HG02943 (cell line): ENCODE data around the gene SHROOM3.

ENCODE experiments used
- ATAC-seq: cut with Tn5 transposase; IDR thresholded peaks from one replicate; pipeline ENCODE4 v1.9.1; 2021; ENCODE audit warnings: mild to moderate bottlenecking, low read depth, moderate library complexity; ENCODE audit not compliant: unreplicated experiment

SHROOM3 gene

DNA sequence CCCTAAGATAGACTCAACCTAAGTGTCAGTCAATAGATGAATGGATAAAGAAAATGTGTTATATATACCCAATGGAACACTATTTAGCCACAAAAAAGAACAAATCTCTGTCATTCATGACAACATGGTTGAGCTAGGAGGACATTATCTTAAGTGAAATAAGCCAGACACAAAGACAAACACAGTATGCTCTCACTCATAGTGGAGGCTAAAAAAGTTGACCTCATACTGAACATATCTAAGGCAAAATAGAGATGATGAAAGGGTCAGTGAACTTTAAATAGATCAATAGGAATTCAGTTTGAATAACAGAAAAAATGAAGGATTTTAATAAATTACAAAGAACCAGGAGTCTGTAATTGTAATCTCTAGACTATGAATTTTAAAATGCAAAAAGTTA is 356.4 kb downstream of the SHROOM3 start:
- no peak for ATAC-seq

GRCh38 chr4:76792418-76792817 is 357.4 kb downstream of the SHROOM3 start:
- ATAC-seq = no peak

DNA sequence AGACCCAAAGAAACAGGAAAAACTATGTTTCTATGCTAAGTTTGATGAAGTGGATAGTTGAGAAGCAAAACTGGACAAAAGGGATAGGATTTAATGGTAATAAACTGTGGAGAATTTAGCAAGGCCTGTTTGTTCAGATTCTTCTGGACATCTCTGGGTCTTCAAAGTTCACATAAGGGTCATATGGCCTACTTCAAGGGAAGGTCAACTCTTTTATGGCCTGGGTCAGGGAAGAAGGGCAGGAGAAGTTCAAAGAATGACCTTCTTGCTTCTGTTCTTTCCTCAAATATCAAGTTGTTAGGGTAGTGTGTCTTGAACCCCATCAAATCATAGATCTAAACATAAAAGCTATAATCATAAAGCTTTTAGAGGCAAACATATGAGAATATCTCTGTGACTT is 360.2 kb downstream of the SHROOM3 start:
- ATAC-seq = no peak

DNA sequence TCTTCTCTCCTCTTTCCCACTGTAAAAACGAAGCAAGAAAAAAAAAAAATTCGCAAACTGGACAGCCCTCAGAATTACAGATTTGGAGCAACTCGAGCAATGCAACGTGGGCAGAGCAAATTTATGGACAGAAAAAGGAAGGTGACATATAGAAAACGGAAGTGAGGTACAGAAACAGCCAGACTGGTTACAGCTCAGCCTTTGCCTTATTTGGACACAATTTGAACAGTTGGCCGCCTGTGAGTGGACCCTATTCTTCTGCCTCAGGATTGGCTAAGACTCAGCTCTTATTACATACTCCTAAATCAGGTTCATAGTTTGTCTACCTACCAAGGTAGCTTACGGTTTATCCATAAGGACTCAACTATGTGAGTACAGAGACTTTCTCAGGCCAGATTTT is 364.1 kb downstream of the SHROOM3 start:
- no peak for ATAC-seq

- no peak for ATAC-seq
These were observed 364.7 kb downstream of the SHROOM3 start for GRCh38 chr4:76799718-76800117.

- no peak for ATAC-seq
These were observed 365.9 kb downstream of the SHROOM3 start for GRCh38 chr4:76800902-76801301.

GRCh38 chr4:76801621-76802235 is 366.7 kb downstream of the SHROOM3 start:
- ATAC-seq = no peak

DNA sequence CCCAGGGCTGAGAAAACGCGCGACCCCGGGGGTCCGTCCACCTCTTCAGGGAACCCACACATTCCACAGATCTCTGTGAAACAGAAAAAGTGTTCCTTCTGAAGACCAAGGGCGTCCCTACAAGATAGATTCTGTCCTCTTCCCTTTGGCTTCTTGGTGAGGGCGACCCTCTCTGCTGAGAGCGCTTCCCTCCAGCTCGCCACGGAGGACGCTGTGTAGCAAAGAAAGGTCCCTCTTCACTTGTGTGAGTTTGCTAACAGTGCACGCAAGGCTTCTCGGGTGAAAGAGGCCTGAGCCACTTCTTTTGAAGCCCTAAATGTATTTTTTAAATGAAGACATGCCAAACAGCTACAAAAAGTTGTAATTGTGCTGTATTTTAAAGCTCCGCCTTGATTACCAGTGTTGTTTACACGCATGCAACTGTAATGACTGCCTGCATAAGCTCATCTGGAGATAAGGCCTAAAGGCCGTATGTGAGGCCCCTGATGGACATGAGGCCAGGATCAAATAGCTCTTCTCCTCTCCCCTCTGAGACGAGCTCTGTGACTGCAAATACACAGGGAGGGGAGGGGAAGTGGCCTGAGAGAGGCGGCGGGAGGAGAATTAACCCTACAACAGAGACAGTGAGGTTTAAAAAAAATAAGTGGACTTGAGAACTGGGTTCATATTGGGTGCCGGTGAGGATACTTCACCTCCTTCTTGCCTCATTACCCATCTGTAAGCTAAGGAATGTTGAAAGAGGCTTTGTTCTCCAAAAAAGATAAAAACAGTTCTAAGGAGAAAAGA is 367.4 kb downstream of the SHROOM3 start:
- no peak for ATAC-seq

DNA sequence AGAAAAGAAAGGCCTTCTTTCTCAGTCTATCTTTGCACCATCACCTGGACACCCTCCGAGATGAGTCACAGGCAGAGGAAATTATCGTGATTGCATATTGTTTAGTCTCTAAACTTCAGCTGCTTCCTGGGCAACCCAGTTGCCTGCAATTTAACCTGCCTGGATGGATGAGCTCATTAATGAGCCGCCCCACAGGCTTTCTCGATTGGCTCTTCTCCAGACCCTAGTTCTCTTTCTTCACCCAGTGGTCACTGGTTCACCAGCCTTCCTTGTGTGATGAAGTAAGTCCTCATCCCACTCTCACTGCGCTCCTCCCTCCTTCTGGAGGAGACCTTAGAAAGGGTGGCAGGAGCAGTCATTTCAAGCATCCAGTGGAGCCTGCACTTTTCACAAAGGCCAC is 368.5 kb downstream of the SHROOM3 start:
- ATAC-seq = no peak

DNA sequence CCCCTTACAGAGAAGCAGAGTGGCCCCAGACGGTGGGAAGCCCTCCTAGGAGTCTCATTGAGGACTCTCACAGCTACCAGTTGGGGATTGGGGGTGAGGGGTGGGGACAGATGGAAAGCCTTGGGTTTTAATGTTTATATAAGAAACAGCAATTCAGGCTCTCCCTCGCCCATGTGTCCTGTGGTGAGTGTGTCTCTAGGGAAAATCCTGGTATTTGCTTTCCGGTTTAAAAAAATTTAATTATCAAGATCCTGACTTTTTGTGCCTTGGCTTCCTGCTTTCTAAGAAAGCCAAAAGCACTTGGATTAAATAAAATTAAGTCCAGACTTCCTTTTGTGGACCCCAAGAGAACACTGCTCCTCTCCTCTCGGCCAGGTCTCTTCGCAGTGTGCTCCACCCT is 369.1 kb downstream of the SHROOM3 start:
- ATAC-seq = no peak

GRCh38 chr4:76806346-76806745 is 371.3 kb downstream of the SHROOM3 start:
- no peak for ATAC-seq

DNA sequence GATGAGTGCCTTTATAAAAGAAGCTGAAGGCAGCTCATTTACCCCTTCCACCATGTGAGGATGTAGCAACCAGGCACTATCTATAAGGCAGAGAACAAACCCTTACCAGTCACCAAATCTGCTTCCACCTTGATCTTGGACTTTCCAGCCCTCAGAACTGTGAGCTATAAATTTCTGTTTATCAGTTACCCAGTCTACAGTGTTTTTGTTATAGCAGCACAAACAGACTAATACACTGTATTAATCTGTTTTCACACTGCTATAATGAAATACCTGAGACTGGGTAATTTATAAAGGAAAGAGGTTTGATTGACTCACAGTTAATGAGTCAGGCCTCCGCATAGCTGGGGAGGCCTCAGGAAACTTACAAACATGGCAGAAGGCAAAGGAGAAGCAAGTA is 371.7 kb downstream of the SHROOM3 start:
- no peak for ATAC-seq

DNA sequence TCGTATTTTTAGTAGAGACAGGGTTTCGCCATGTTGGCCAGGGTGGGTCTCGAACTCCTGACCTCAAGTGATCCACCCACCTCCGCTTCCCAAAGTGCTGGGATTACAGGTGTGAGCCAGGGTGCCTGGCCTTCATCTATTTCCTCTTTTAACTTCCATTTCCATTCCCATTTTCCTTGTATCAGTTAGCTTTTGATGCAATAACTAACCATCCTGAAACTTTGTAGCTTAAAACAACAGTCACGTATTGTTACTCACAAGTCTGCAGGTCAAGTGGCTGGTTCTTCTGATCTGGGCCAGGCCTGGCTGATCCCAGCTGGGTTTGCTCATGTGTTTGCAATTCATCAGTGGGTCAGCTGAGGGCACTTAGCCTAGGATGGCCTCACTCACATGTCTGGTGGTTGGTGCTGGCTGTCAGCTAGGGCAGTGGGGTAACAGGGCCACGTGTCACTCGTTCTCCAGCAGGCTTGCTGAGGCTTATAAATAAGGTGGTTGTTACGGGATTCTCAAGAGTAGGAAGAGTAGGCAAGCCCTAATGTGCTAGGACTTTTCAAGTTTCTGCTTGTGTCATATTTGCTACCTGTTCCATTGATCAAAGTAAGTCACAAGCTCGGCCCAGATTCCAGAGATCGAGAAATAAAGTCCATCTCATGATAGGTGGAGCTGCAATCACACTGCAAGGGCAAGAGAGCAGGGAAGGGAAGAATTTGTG is 374.7 kb downstream of the SHROOM3 start:
- no peak for ATAC-seq

DNA sequence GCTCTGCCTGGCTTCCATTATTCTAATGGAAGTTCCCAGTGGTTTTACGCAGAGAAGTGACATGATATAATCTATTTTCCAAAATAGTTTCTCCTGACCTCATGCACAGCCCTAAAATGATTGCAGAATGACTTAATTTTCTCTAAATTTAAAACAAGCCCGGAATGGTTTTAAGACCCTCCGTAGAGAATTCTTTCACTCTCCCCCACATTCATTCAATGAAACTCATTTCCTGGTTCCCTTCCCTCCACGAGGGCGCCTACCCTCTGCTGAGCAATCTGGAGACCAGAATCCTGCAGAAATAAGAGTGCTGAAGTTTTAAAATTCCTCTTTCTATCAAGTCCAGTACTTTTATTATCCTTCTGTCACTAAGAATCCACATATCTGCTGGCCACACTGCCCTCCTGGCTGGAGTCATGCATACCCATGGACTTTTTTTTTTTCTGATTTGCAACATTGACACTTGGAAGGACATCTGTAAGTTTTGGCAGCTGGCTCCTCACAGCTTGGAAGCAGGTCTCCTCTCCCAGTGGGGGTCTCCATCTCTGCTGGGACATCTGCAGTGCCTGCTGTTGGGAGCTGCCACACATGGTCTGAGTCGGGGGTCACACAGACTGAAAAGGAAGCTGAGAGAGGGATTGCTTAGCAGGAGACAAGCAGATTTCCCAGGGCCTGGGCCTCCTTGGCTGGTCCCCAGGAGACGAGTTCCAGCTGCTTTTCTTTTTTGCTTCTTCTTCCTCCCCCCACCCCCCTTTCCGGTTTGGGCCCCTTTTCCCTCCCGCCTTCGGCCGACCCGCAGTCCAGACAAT is 376.8 kb downstream of the SHROOM3 start:
- no peak for ATAC-seq

DNA sequence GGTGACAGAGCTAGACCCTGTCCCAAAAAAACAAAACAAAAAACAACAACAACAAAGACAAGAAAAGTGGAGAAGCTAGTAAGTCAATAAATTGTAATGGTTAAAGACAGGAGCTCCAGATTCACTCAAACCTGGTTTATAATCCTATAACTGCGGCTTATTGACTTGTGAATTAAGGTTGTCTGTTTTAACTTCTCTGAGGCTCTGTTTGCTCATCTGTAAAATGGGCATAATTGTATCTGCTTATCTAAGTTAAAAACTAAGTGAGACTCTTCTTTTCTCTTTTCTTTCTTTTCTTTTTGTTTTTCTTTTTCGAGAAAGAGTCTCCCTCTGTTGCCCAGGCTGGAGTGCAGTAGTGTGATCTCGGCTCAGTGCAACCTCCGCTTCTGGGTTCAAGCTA is 378.0 kb downstream of the SHROOM3 start:
- no peak for ATAC-seq

DNA sequence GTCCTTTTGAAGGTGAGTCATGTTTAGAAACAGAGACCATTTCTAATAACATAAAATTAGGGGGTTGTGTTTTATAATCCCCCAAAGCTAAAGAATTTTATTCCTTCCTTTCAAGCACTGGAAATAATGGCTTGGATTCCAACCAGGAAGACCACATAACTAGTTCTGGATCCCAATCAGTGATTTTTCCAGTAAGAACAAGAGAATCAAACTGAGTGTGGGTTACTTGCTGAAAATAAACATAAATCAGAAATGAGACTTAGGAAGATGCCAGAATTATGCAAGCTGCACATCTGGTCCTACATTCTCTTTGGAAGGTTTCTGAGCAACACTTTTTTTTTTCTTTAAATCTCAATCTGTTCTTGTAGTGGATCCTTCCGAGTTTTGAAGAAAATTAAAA is 386.6 kb downstream of the SHROOM3 start:
- ATAC-seq = no peak

- no peak for ATAC-seq
These were observed 387.3 kb downstream of the SHROOM3 start for GRCh38 chr4:76822303-76822702.

DNA sequence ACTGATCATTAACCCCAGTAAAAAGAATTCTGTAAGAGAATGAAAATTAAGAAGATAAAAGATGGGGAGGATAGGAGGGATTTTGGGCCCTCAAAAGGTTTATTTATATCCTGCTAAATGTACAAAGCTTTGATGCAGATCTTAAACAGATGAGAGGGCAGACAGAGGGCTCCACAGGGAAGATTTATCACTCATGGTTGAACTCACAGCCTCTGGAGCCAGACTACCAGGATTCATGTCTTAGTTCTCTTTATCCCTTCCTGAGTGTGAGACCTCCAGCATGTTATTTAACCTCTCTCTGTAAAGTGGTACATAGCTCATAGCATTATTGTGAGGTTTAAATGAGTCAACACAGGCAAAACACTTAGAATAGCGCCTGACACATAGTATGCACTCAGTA is 388.5 kb downstream of the SHROOM3 start:
- ATAC-seq = no peak

DNA sequence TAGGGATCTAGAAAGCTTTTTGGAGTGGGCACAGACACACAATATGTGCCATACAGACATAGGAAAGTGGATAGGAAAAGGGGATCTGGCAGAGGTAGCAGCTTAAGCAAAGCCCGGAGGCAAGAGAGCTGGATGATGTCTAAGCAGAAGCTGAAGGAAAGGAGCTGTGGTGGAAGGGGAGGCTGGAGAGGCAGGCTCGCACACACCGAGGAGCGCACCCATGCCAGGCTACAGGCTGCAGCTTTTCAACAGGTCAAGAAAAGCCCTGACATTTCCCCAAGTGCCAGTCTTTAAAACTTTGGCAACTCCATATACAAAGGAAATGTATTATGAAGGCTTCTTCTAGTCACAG is 395.6 kb downstream of the SHROOM3 start:
- no peak for ATAC-seq

DNA sequence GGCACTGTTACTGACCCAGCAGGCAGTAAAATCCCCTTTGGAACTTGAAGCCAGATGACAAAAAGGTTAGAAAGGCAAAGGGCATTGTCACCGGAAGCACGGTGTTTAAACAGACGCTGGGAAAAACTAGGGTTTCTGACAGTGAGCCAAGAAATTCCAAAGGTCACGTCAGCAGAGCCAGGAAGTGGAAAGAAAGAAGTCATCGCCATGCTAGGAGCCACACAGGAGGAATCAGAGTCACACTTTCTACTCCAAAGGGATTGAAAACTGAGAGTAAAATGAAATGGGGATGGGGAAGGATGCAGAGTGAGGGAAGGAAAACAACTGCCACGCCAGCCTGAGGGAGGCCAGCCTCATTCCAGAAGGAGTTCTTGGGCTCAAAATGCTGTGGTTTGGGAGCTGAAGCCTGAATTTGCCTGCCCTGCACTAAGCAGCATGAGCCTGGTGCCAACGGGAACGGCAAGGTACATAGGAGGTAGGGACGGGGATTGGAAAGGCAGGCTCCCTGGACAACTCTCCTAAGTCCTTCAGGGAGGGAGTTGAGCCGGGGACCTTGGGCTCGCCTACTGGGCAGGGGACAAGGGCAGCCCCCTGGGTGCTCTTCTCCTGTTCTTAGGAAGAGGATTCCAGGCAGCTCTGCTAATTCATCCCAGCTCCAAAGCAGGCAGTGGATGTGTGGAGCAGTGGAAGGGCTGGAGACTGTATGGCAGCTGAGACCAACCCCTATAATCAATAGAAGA is 396.1 kb downstream of the SHROOM3 start:
- ATAC-seq = no peak
